Progenitor cell of endocrine pancreas (in vitro differentiated cells): ENCODE measurements around the gene SLC7A6OS. TPM values are rescaled to one million over a fixed set of nuclear protein-coding genes. Genes with fewer than 3 reads are reported as not detected.

Source experiments
- DNase-seq: peaks from one replicate; pipeline ENCODE4 v3.0.0; 2021; ENCODE audit warnings: low spot score; ENCODE audit not compliant: unreplicated experiment
- H3K27ac Mint-ChIP-seq: 2 replicates; pipeline ENCODE4 v1.8.0; 2021; ENCODE audit warnings: mild to moderate bottlenecking, moderate library complexity, mixed read lengths
- H3K27me3 Mint-ChIP-seq: 2 replicates; pipeline ENCODE4 v1.8.0; 2021; ENCODE audit warnings: mixed read lengths
- H3K36me3 Mint-ChIP-seq: 2 replicates; pipeline ENCODE4 v1.8.0; 2022; ENCODE audit warnings: mixed read lengths; ENCODE audit not compliant: insufficient read depth
- H3K4me1 Mint-ChIP-seq: 2 replicates; pipeline ENCODE4 v1.8.0; 2021; ENCODE audit warnings: low read depth, mixed read lengths
- H3K4me3 Mint-ChIP-seq: 2 replicates; pipeline ENCODE4 v1.8.0; 2021; ENCODE audit warnings: low read depth, mild to moderate bottlenecking, moderate library complexity, mixed read lengths
- H3K9me3 Mint-ChIP-seq: 2 replicates; pipeline ENCODE4 v1.8.0; 2021; ENCODE audit warnings: low read depth, mixed read lengths
- CTCF ChIP-seq: fragments of 200-600 bp; sonication (generic); IDR thresholded peaks from one replicate; pipeline ENCODE4 v1.5.0; 2021; ENCODE audit warnings: antibody characterized with exemption, mild to moderate bottlenecking; ENCODE audit not compliant: unreplicated experiment
- total RNA-seq: library from RNA; stranded (reverse); gene quantifications from 2 replicates; pipeline ENCODE4 v1.2.1, GENCODE V29; 2021

Gene SLC7A6OS
- total RNA-seq, 1 donor from 2014 or later: 23.9 TPM

GRCh38 chr16:68279726-68280558, 30.8 kb downstream of the SLC7A6OS start:
- Mint-ChIP-seq H3K4me1 (peaks cover 11% of the 10 kb centered on the region), H3K27me3 (no peaks in the 10 kb centered on the region), H3K9me3 (no peaks in the 10 kb centered on the region), H3K4me3 (no peak overlapping the region), H3K27ac (no peak overlapping the region), H3K36me3 (no peaks in the 10 kb centered on the region)
- no peak for DNase-seq
- no peak for TF ChIP-seq CTCF

GRCh38 chr16:68276223-68276622, 34.5 kb downstream of the SLC7A6OS start:
- peak overlapping the region; percentile 81 for H3K27ac Mint-ChIP-seq
- H3K27me3 Mint-ChIP-seq: no peaks in the 10 kb centered on the region
- no peaks in the 10 kb centered on the region for H3K9me3 Mint-ChIP-seq
- no peaks in the 10 kb centered on the region for H3K36me3 Mint-ChIP-seq
- peak overlapping the region; percentile 2 for H3K4me3 Mint-ChIP-seq
- peaks cover 20% of the 10 kb centered on the region for H3K4me1 Mint-ChIP-seq
- DNase-seq: no peak
- TF ChIP-seq CTCF: no peak

- Mint-ChIP-seq H3K9me3 (no peaks in the 10 kb centered on the region), H3K4me1 (peaks cover 20% of the 10 kb centered on the region), H3K27ac (peak overlapping the region; percentile 81), H3K4me3 (peak overlapping the region; percentile 2), H3K36me3 (no peaks in the 10 kb centered on the region), H3K27me3 (no peaks in the 10 kb centered on the region)
- no peak for TF ChIP-seq CTCF
- DNase-seq: no peak
These were observed 35.0 kb downstream of the SLC7A6OS start for GRCh38 chr16:68275611-68276191.

GRCh38 chr16:68274441-68274840, 36.3 kb downstream of the SLC7A6OS start:
- no peaks in the 10 kb centered on the region for H3K9me3 Mint-ChIP-seq
- DNase-seq: no peak

More at GRCh38 chr16:68274441-68274840, 36.3 kb downstream of the SLC7A6OS start:
- Mint-ChIP-seq H3K4me1 (peaks cover 20% of the 10 kb centered on the region), H3K4me3 (no peak overlapping the region), H3K36me3 (no peaks in the 10 kb centered on the region), H3K27me3 (no peaks in the 10 kb centered on the region), H3K27ac (no peak overlapping the region)
- no peak for TF ChIP-seq CTCF
